ENCODE results near the gene SLC9C1. TPM values are rescaled to one million over a fixed set of nuclear protein-coding genes. Genes with fewer than 3 reads are reported as not detected.

SLC9C1 gene
- total and polyA plus RNA-seq, 2 of the 4 experiments (the other 2 are of a cell fraction) = not detected

GRCh38 chr3:112138219-112138969 is 155.6 kb downstream of the SLC9C1 start:
- no peak overlapping the region for H4K91ac ChIP-seq (ENCODE audit: insufficient read depth, low read depth, low read length)
- H2BK15ac ChIP-seq (ENCODE audit: low read depth, low read length) = no peak overlapping the region
- CTCF ChIA-PET = interaction anchor here (0.8 to 1.1 kb wide), 2 partner anchors 10 to 109 kb away, joined by 3 read pairs; no protein-coding TSS in a partner anchor
- WGBS, 2 experiments (ENCODE audit: extremely low coverage in 2 of 2, insufficient read length in 1 of 2) = no CpG with 5 or more reads among the region's 1 CpG
- H3K9me3 ChIP-seq (ENCODE audit: control insufficient read depth, insufficient read depth, low read length) = no peaks in the 10 kb centered on the region
- H2AK9ac ChIP-seq (replicated peaks; ENCODE audit: low read depth, low read length, poor library complexity) = no peak overlapping the region
- H3K14ac ChIP-seq (replicated peaks; ENCODE audit: low read depth, low read length) = no peak overlapping the region
- H3K4me3 ChIP-seq (ENCODE audit: insufficient read depth, low read depth, low read length) = no peak overlapping the region
- H3K9ac ChIP-seq (ENCODE audit: low read depth, low read length) = no peak overlapping the region
- no peak overlapping the region for H3K4ac ChIP-seq (ENCODE audit: low read depth, low read length)
- in situ Hi-C loops (cut with MboI; ENCODE audit: low sequenced_read_pairs) (loop anchor here (25.0 kb wide), 1 partner anchor 374 kb away; no protein-coding TSS in a partner anchor), intact Hi-C loops (cut with micrococcal nuclease) (loop anchor here (5.0 kb wide), 1 partner anchor 154 kb away; the partner anchor contains the start of gene SLC9C1), dilution Hi-C loops (cut with HindIII; ENCODE audit: low sequenced_read_pairs, unreplicated experiment) (no loop called here)
- H3K9me1 ChIP-seq (ENCODE audit: insufficient read depth, low read length) = no peaks in the 10 kb centered on the region
- no TSS peak for BruUV-seq (replicated peaks)
- no peak overlapping the region for H2AFZ ChIP-seq (replicated peaks; ENCODE audit: low read length, poor library complexity)
- no peak overlapping the region for H4K8ac ChIP-seq (ENCODE audit: low read depth in 2 of 2, low read length in 2 of 2)
- no peak overlapping the region for H3K27ac ChIP-seq (ENCODE audit: insufficient read depth, low read length)
- ATAC-seq (ENCODE audit: low read depth) = no peak
- DNase-seq = no peak
- H3K23ac ChIP-seq (ENCODE audit: low read depth, low read length) = no peak overlapping the region
- POLR2A ChIA-PET (ENCODE audit: unreplicated experiment) = no interaction called here
- no peak overlapping the region for H2BK5ac ChIP-seq (ENCODE audit: low read depth, low read length, poor library complexity, severe bottlenecking)
- H4K20me1 ChIP-seq (ENCODE audit: insufficient read depth, low read length) = no peaks in the 10 kb centered on the region
- no peaks in the 10 kb centered on the region for H3K79me1 ChIP-seq (ENCODE audit: low read depth in 1 of 2, low read length in 2 of 2)
- no peak overlapping the region for H3K4me2 ChIP-seq (ENCODE audit: low read depth, low read length)
- H3K4me1 ChIP-seq (ENCODE audit: control insufficient read depth, insufficient read depth, low read length) = no peaks in the 10 kb centered on the region
- no peak overlapping the region for H2AK5ac ChIP-seq (ENCODE audit: low read depth, low read length)
- no peak overlapping the region for H2BK120ac ChIP-seq (ENCODE audit: low read depth, low read length)
- H3K56ac ChIP-seq (ENCODE audit: extremely low read depth, insufficient read depth, low read length) = no peak overlapping the region
- no peak overlapping the region for H2BK20ac ChIP-seq (ENCODE audit: low read depth, low read length)
- no peak overlapping the region for H3K18ac ChIP-seq (ENCODE audit: low read depth, low read length)
- no peaks in the 10 kb centered on the region for H3K36me3 ChIP-seq (ENCODE audit: control insufficient read depth, insufficient read depth, low read length)
- H4K5ac ChIP-seq (ENCODE audit: low read depth, low read length) = no peak overlapping the region
- no peaks in the 10 kb centered on the region for H3K27me3 ChIP-seq (ENCODE audit: control insufficient read depth, insufficient read depth, low read length)
- TF ChIP-seq FOS (IDR thresholded peaks at IDR 0.05; ENCODE audit: low read depth, low read length) = no peak
- TF ChIP-seq RFX5 (IDR thresholded peaks at IDR 0.05; ENCODE audit: low read depth, low read length) = no peak
- TF ChIP-seq SMC3 (IDR thresholded peaks at IDR 0.05; ENCODE audit: low read depth, low read length) = no peak
- TF ChIP-seq USF2 (IDR thresholded peaks at IDR 0.05; ENCODE audit: low read depth, low read length) = no peak
- no peak for TF ChIP-seq CEBPB (IDR thresholded peaks at IDR 0.05; ENCODE audit: low read depth, low read length)
- TF ChIP-seq POLR2A (IDR thresholded peaks at IDR 0.05; ENCODE audit: low read depth, low read length) = no peak
- no peak for TF ChIP-seq RCOR1 (IDR thresholded peaks at IDR 0.05; ENCODE audit: insufficient replicate concordance, low read length)
- no peak for TF ChIP-seq BHLHE40 (IDR thresholded peaks at IDR 0.05; ENCODE audit: low read depth, low read length)
- TF ChIP-seq CHD1 (IDR thresholded peaks at IDR 0.05; ENCODE audit: low read depth, low read length) = no peak
- no peak for TF ChIP-seq ELK1 (IDR thresholded peaks at IDR 0.05; ENCODE audit: borderline replicate concordance, low read depth, low read length)
- TF ChIP-seq MXI1 (IDR thresholded peaks at IDR 0.05; ENCODE audit: borderline replicate concordance, low read depth, low read length) = no peak
- no peak for TF ChIP-seq MAZ (IDR thresholded peaks at IDR 0.05; ENCODE audit: borderline replicate concordance, low read depth, low read length)
- no peak for TF ChIP-seq RAD21 (IDR thresholded peaks at IDR 0.05; ENCODE audit: low read length)
- no peak for TF ChIP-seq NFE2L2 (IDR thresholded peaks at IDR 0.05; ENCODE audit: low read depth, low read length)
- TF ChIP-seq CTCF (conservative IDR thresholded peaks at IDR 0.05; ENCODE audit: low read depth, low read length) = no peak

Measured in IMR-90 (cell line).